Cardiac muscle cell (in vitro differentiated cells and primary cell): ENCODE data around the gene SH3BP1. TPM values are rescaled to one million over a fixed set of nuclear protein-coding genes. Genes with fewer than 3 reads are reported as not detected.

Source experiments
- DNase-seq, 2 donors: peaks; one replicate each; pipeline versions ENCODE4 v3.0.0 to v3.0.0-alpha.2; 2010 to 2017; ENCODE audit warnings: low read depth in 1 of 2, low spot score in 1 of 2
- H3K27ac ChIP-seq: fragments of 200-600 bp; sonication (generic); 2 replicates; pipeline ENCODE4 v1.5.1; 2016
- H3K27me3 ChIP-seq: fragments of 200-600 bp; sonication (generic); 2 replicates; pipeline ENCODE4 v1.6.0; 2016; ENCODE audit warnings: control low read depth
- H3K36me3 ChIP-seq: fragments of 200-600 bp; sonication (generic); 2 replicates; pipeline ENCODE4 v1.5.1; 2016; ENCODE audit warnings: control low read depth
- H3K4me1 ChIP-seq: fragments of 200-600 bp; sonication (generic); 2 replicates; pipeline ENCODE4 v1.8.1; 2017; ENCODE audit warnings: low read depth, mild to moderate bottlenecking, mixed run types
- H3K4me3 ChIP-seq: fragments of 200-600 bp; sonication (generic); 2 replicates; pipeline ENCODE4 v1.5.1; 2016; ENCODE audit warnings: mild to moderate bottlenecking
- H3K9me3 ChIP-seq: fragments of 200-600 bp; sonication (generic); 2 replicates; pipeline ENCODE4 v1.5.1; 2017; ENCODE audit warnings: low read depth, mild to moderate bottlenecking, control low read depth
- polyA plus RNA-seq: library from polyadenylated mRNA; unstranded; fragments of >200 nt; fragmentation: Nextera tagmentation; extraction: Ambion mirVana; gene quantifications from 2 replicates; pipeline ENCODE4 v1.2.1, GENCODE V29; 2016
- total RNA-seq: library from RNA; depleted of rRNA; stranded (reverse); fragments of >200 nt; gene quantifications from 2 replicates; pipeline ENCODE4 v1.2.3, GENCODE V29; 2016
- TF ChIP-seq, protein P1 (sequence below): IDR thresholded peaks from 2 replicates; pipeline ENCODE4 v1.5.1; 2012; ENCODE audit warnings: low read depth, mild to moderate bottlenecking, low read length

The SH3BP1 gene
- total and polyA plus RNA-seq, 2 experiments from 2014 or later = 15.0 to 51.9 TPM

DNA sequence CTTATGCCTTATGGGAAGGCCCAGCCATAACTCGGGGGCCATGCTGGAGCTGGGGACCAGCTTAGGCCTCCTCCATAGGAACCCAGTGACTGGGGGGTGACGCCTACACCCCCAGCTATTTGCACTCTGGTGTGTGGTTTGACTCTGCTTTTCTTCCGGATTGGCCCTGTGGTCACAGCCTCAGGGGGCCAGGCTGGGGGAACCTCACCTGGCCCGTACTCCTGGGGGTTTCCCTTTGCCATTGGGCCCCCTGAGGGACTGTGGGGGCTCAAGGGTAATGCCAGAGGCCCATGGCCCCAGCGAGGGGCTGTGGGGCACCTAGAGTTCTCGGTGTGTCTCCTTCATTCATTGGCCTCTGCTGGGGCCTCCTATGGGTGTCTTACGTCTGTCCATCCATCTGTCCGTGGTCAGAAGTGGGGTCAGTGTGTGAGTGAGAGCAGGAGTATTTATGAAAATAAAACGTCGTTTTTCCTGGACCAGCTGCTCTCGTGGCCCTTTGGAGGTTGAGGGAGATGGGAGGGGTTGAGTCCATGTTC, 6.3 kb upstream of the SH3BP1 start:
- Histone ChIP-seq H3K27me3 (no peaks in the 10 kb centered on the region), H3K36me3 (peaks cover 6% of the 10 kb centered on the region), H3K4me3 (no peak overlapping the region), H3K9me3 (no peaks in the 10 kb centered on the region), H3K4me1 (peaks cover 30% of the 10 kb centered on the region), H3K27ac (peak overlapping the region; percentile 91)
- DNase-seq = peak in 1 of 2 donors; percentile 14
- TF ChIP-seq, protein P1, sequence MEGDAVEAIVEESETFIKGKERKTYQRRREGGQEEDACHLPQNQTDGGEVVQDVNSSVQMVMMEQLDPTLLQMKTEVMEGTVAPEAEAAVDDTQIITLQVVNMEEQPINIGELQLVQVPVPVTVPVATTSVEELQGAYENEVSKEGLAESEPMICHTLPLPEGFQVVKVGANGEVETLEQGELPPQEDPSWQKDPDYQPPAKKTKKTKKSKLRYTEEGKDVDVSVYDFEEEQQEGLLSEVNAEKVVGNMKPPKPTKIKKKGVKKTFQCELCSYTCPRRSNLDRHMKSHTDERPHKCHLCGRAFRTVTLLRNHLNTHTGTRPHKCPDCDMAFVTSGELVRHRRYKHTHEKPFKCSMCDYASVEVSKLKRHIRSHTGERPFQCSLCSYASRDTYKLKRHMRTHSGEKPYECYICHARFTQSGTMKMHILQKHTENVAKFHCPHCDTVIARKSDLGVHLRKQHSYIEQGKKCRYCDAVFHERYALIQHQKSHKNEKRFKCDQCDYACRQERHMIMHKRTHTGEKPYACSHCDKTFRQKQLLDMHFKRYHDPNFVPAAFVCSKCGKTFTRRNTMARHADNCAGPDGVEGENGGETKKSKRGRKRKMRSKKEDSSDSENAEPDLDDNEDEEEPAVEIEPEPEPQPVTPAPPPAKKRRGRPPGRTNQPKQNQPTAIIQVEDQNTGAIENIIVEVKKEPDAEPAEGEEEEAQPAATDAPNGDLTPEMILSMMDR = no peak

DNA sequence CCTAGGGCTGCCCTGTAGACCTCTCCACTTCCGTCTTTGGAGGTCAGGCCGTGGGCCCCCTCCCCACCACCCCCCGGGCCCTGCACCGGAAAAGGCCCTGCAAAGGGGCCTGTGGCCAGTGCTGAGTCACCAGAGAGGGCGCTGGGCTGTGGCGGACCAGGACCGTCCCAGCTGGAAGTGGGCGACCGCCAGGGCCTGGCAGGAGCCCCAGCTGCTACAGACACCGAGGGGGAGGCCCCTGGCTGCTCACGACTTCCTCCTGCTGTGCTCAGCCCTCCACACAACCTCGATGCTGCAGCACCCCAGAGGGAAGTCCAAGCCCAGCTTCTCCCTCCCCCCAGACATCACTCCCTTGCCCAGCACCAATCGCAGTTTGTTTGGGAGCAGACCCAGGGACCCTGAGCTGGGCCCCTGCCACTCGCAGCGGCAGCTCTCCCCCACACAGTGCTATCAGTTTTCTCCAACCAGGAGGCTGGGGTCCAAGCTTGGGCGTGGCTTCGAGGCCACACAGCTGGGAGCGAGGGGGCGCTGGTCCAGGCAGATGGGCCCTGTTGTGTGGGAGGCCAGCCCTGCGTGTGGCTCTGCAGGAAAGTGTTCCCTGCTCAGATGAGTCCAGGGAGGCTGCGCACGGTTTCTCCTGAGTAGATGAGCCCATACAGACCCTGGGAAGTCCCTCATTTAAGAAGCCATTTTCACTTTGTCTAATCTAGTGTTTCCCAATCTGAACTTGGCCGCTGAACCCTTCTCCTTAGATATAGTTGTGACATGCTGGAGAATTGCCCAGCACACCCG, 5.6 kb upstream of the SH3BP1 start:
- peaks cover 30% of the 10 kb centered on the region for H3K4me1 ChIP-seq
- H3K27ac ChIP-seq = peak overlapping the region; percentile 91
- no peaks in the 10 kb centered on the region for H3K27me3 ChIP-seq
- peaks cover 6% of the 10 kb centered on the region for H3K36me3 ChIP-seq
- no peaks in the 10 kb centered on the region for H3K9me3 ChIP-seq
- DNase-seq = peak; percentile 88 to 96
- TF ChIP-seq, protein P1 = peak; percentile 13
- H3K4me3 ChIP-seq = no peak overlapping the region

DNA sequence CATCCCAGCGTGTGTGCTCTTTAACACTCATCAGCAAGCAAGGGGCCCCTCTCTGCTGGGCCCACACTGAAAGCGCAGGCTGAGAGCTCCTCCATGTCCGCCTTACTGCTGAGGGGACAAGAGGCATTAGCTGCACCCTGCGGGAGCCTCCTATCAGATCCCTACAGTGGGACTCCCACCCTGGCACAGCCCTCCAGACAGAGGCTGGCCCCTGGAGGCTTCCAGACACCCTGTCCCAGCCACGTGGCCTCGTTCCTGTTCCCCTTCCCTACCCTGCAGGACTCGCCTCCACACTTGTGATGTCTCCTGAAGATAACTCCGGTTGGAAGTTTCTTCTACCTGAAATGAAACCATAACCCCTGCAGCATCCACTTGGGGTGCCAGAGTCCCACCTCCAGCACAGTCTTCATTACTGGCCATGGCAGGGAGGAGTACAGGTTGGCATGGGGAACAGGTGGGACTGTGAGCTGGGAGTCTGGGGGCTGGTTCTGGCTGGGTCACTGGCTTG, 5.0 kb upstream of the SH3BP1 start:
- Histone ChIP-seq H3K27ac (peak overlapping the region; percentile 91), H3K36me3 (peaks cover 3% of the 10 kb centered on the region), H3K4me3 (no peak overlapping the region), H3K27me3 (no peaks in the 10 kb centered on the region), H3K9me3 (no peaks in the 10 kb centered on the region), H3K4me1 (peaks cover 30% of the 10 kb centered on the region)
- DNase-seq = no peak
- TF ChIP-seq, protein P1 = peak; percentile 25

DNA sequence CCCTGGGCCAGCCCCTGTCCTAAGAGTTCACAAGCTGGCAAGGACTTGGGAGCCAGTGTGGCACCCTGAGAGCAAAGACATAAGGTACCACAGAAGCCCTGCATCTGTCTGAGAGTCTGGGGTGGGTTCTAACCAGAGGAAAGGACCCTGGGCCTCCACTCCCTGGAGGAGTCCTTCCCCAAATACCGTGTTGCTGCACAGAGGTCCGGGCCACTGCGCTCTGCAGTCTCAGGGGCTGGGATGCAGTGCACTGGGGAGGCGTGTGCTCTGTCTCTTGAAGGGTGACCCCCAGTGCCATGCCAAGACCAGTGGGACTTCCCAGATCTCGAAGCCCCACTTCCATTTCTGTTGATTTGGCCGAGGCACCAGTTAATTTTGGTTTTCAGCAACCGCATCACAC, 4.3 kb upstream of the SH3BP1 start:
- no peaks in the 10 kb centered on the region for H3K36me3 ChIP-seq
- H3K4me3 ChIP-seq = no peak overlapping the region
- no peaks in the 10 kb centered on the region for H3K9me3 ChIP-seq
- H3K4me1 ChIP-seq = peaks cover 34% of the 10 kb centered on the region
- TF ChIP-seq, protein P1 = no peak
- peak overlapping the region; percentile 91 for H3K27ac ChIP-seq
- DNase-seq = no peak
- no peaks in the 10 kb centered on the region for H3K27me3 ChIP-seq

DNA sequence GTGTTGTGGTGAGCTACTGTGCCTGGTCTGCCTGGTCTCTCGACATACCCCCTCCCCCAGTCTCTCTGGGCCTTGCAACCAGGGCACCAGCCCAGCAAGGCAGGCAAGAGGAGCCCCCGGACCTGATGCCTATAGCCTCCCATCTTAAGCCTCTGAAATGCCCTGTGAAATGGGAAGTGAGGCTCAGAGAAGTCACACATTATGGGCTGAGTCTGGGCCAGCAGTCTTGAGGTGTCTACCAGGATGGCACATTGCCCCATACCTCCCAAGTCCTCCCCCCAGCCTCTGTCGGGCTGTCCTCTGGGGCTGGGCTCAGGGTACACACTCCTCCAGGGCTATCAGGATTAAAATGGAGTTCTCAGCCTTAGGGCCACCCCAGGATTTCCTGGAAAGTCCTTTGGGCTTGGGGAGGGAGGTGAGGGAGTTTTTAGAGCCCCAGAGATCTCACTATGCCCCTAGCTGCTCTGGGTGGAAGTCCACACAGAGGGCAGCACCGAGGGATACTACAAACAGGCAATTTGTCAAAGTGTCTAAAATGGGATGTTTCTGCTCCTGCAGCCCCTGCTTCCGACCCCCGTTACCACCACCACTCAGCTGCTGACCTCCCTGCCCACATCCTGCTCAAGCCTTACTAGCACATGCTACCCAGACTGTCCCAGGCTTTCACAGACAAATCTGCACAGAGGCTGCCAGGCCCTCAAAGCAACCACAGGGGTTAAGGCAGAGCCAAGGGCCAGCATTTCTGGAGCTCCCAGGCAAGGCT, 3.1 kb upstream of the SH3BP1 start:
- Histone ChIP-seq H3K27ac (peak overlapping the region; percentile 91), H3K27me3 (no peaks in the 10 kb centered on the region), H3K9me3 (no peaks in the 10 kb centered on the region), H3K4me3 (no peak overlapping the region), H3K4me1 (peaks cover 36% of the 10 kb centered on the region), H3K36me3 (no peaks in the 10 kb centered on the region)
- DNase-seq = peak in 1 of 2 donors; percentile 84
- TF ChIP-seq, protein P1 = peak; percentile 48
